WTC11 (cell line): Measurements from ENCODE around the gene CFAP91. TPM values are rescaled to one million over a fixed set of nuclear protein-coding genes. Genes with fewer than 3 reads are reported as not detected.

ENCODE experiments used
- ATAC-seq: fragments of 200-7000 bp; cut with Tn5 transposase; 2 replicates; pipeline ENCODE4 v1.10.0; 2021; ENCODE audit warnings: mild to moderate bottlenecking, moderate library complexity
- CTCF ChIA-PET: fragments of 300-600 bp; sonication (Branson Sonifier 250); formaldehyde crosslinking; loops from one replicate; lab custom pipeline; 2021; ENCODE audit warnings: antibody characterized with exemption; lab: Charles Lee
- POLR2A ChIA-PET: fragments of 350-600 bp; sonication (Branson Sonifier 250); formaldehyde crosslinking; loops from one replicate; lab custom pipeline; 2021; ENCODE audit warnings: antibody characterized with exemption; lab: Charles Lee
- DNase-seq: peaks from one replicate; pipeline ENCODE4 v3.0.0; 2021; ENCODE audit warnings: low spot score
- H3K27ac Mint-ChIP-seq: 2 replicates; pipeline ENCODE4 v1.8.0; 2021; ENCODE audit warnings: mixed read lengths
- H3K27me3 Mint-ChIP-seq: 2 replicates; pipeline ENCODE4 v1.8.0; 2021; ENCODE audit warnings: low read depth, mild to moderate bottlenecking, moderate library complexity, mixed read lengths
- H3K36me3 Mint-ChIP-seq: 2 replicates; pipeline ENCODE4 v1.8.0; 2021; ENCODE audit warnings: mixed read lengths
- H3K4me1 Mint-ChIP-seq: 2 replicates; pipeline ENCODE4 v1.8.0; 2022; ENCODE audit warnings: mixed read lengths
- H3K4me3 Mint-ChIP-seq: 2 replicates; pipeline ENCODE4 v1.8.0; 2021; ENCODE audit warnings: mild to moderate bottlenecking, moderate library complexity, mixed read lengths
- H3K9me3 Mint-ChIP-seq: 2 replicates; pipeline ENCODE4 v1.8.0; 2021; ENCODE audit warnings: mixed read lengths
- ATF6 ChIP-seq: sonication (generic); formaldehyde crosslinking; IDR thresholded peaks from 2 replicates; pipeline ENCODE4 v1.8.1; 2023; ENCODE audit warnings: mild to moderate bottlenecking, missing genetic modification reagents
- CBFB ChIP-seq: sonication (generic); formaldehyde crosslinking; IDR thresholded peaks from 2 replicates; pipeline ENCODE4 v1.8.1; 2022; ENCODE audit warnings: mild to moderate bottlenecking, low read depth, missing genetic modification reagents
- CTCF ChIP-seq: fragments of 200-600 bp; IDR thresholded peaks from 2 replicates; pipeline ENCODE4 v1.8.0; 2022; ENCODE audit warnings: antibody characterized with exemption
- E2F4 ChIP-seq: sonication (generic); formaldehyde crosslinking; IDR thresholded peaks from 2 replicates; pipeline ENCODE4 v1.8.1; 2022; ENCODE audit warnings: low read depth, mild to moderate bottlenecking, moderate library complexity, missing genetic modification reagents, borderline replicate concordance
- ERG ChIP-seq: fragments of 250-450 bp; sonication (Bioruptor Pico); IDR thresholded peaks from 2 replicates; pipeline ENCODE4 v1.8.0; 2021; ENCODE audit warnings: mild to moderate bottlenecking
- ESRRA ChIP-seq: sonication (generic); formaldehyde crosslinking; IDR thresholded peaks from 2 replicates; pipeline ENCODE4 v1.8.1; 2022; ENCODE audit warnings: mild to moderate bottlenecking, missing genetic modification reagents, borderline replicate concordance
- GABPB1 ChIP-seq: sonication (generic); formaldehyde crosslinking; IDR thresholded peaks from 2 replicates; pipeline ENCODE4 v1.8.1; 2023; ENCODE audit warnings: mild to moderate bottlenecking, missing genetic modification reagents
- MXD4 ChIP-seq: fragments of 250-450 bp; sonication (Bioruptor Pico); IDR thresholded peaks from 2 replicates; pipeline ENCODE4 v1.8.0; 2021; ENCODE audit warnings: mild to moderate bottlenecking, moderate library complexity, borderline replicate concordance
- OVOL2 ChIP-seq: fragments of 250-450 bp; sonication (Bioruptor Pico); IDR thresholded peaks from 2 replicates; pipeline ENCODE4 v1.9.0; 2021; ENCODE audit warnings: mild to moderate bottlenecking, borderline replicate concordance
- SP1 ChIP-seq: sonication (generic); formaldehyde crosslinking; conservative IDR thresholded peaks from 2 replicates; pipeline ENCODE4 v1.8.1; 2022; ENCODE audit warnings: missing genetic modification reagents
- TCF7 ChIP-seq: sonication (generic); formaldehyde crosslinking; IDR thresholded peaks from 2 replicates; pipeline ENCODE4 v1.8.0; 2022; ENCODE audit warnings: mild to moderate bottlenecking, low read depth, missing genetic modification reagents, moderate library complexity
- ZBTB43 ChIP-seq: sonication (generic); formaldehyde crosslinking; IDR thresholded peaks from 2 replicates; pipeline ENCODE4 v1.8.1; 2023; ENCODE audit warnings: mild to moderate bottlenecking, missing genetic modification reagents
- ZNF425 ChIP-seq: fragments of 250-450 bp; sonication (Bioruptor Pico); conservative IDR thresholded peaks from 2 replicates; pipeline ENCODE4 v1.9.0; 2021; ENCODE audit warnings: mild to moderate bottlenecking
- total RNA-seq: library from RNA; stranded (reverse); gene quantifications from 3 replicates; pipeline ENCODE4 v1.2.3, GENCODE V29; 2021

Gene CFAP91
- total RNA-seq, 1 experiment from 2014 or later: 3.5 TPM

GRCh38 chr3:119664370-119664769 is 38.5 kb upstream of the CFAP91 start:
- H3K27ac Mint-ChIP-seq: no peak overlapping the region
- no peaks in the 10 kb centered on the region for H3K4me1 Mint-ChIP-seq
- no peaks in the 10 kb centered on the region for H3K9me3 Mint-ChIP-seq
- no peaks in the 10 kb centered on the region for H3K27me3 Mint-ChIP-seq
- H3K36me3 Mint-ChIP-seq: 0 out of 2 replicates have a peak, but pooled peaks cover 5% of the 10 kb centered on the region
- ATAC-seq (no peak), DNase-seq (no peak)
- TF ChIP-seq ZBTB43 (CRISPR knock-in tag) (no peak), E2F4 (CRISPR knock-in tag) (no peak), TCF7 (CRISPR knock-in tag) (no peak)
- ChIA-PET POLR2A (no interaction called here), CTCF (no interaction called here)
- H3K4me3 Mint-ChIP-seq: no peak overlapping the region

GRCh38 chr3:119664850-119665379 is 37.9 kb upstream of the CFAP91 start:
- no peaks in the 10 kb centered on the region for H3K27me3 Mint-ChIP-seq
- ChIA-PET POLR2A (no interaction called here), CTCF (no interaction called here)
- no peaks in the 10 kb centered on the region for H3K9me3 Mint-ChIP-seq
- H3K27ac Mint-ChIP-seq: no peak overlapping the region
- peaks cover 2% of the 10 kb centered on the region for H3K4me1 Mint-ChIP-seq
- no peak for DNase-seq
- H3K36me3 Mint-ChIP-seq: 0 out of 2 replicates have a peak, but pooled peaks cover 6% of the 10 kb centered on the region
- no peak overlapping the region for H3K4me3 Mint-ChIP-seq
- no peak for TF ChIP-seq ERG (CRISPR knock-in tag)
- TF ChIP-seq OVOL2 (CRISPR knock-in tag): no peak
- no peak for TF ChIP-seq ESRRA (CRISPR knock-in tag)
- no peak for TF ChIP-seq E2F4 (CRISPR knock-in tag)
- no peak for TF ChIP-seq SP1 (CRISPR knock-in tag)
- TF ChIP-seq ATF6 (CRISPR knock-in tag): no peak
- no peak for TF ChIP-seq CTCF
- TF ChIP-seq ZNF425 (CRISPR knock-in tag): no peak
- TF ChIP-seq MXD4 (CRISPR knock-in tag): no peak
- no peak for TF ChIP-seq GABPB1
- no peak for TF ChIP-seq CBFB (CRISPR knock-in tag)
- no peak for ATAC-seq
